Right lobe of liver (tissue), 4 donors: ENCODE measurements around the gene NR1D1.

Experiments used
- POLR2A ChIP-seq: fragments of 450-650 bp; IDR thresholded peaks from one replicate; pipeline ENCODE4 v1.6.1; 2017; ENCODE audit warnings: antibody characterized with exemption, mild to moderate bottlenecking
- TF ChIP-seq, protein P1 (sequence below), 4 donors: fragments of 200-600 bp in 3 of 4; fragments of 450-650 bp in 1 of 4; IDR thresholded peaks; one replicate each; pipeline versions ENCODE4 v1.5.1 to v1.8.0; 2016 to 2022; ENCODE audit warnings: antibody characterized with exemption in 4 of 4, mild to moderate bottlenecking in 2 of 4
- donor health status: DM: no; HTN: no; CAD: no.
- donor health status: DM: no; HTN: no; CAD: no.
- donor health status: DM: no; HTN: yes; CAD: no.

DNA sequence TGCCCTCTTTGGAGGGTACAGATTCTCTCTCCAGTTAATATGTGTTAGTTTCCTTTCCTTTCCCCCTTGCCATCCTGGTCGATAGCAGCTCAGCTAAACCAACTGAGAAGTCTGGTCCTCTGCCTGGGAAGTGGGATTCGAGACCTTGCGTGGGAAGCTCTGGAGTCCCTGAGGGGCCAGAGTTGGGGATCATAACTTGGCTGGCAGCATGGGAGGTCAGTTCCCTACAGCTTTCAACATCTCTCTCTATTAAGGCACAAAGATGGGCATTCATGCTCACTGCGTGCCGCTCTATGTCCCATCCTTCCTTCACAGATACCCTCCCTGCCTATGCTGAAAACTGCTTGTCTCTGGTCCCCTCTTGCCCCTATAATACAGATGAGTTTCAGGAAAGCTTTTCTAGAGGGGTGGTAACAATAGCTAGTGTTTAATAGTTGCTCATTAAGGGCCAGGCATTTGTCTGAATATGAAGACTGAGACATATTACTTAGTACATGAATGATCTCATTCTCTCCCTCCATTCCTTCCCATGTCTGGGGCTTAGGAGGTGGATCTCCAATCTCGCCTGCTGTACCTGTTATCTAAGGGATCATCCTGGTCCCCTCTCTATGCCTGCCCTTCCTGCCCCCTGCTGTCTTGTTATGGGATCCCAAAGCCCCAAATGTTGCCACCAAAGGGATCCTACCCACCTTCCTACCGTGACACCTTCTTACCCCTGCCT, 26.8 kb downstream of the NR1D1 start:
- TF ChIP-seq, protein P1, sequence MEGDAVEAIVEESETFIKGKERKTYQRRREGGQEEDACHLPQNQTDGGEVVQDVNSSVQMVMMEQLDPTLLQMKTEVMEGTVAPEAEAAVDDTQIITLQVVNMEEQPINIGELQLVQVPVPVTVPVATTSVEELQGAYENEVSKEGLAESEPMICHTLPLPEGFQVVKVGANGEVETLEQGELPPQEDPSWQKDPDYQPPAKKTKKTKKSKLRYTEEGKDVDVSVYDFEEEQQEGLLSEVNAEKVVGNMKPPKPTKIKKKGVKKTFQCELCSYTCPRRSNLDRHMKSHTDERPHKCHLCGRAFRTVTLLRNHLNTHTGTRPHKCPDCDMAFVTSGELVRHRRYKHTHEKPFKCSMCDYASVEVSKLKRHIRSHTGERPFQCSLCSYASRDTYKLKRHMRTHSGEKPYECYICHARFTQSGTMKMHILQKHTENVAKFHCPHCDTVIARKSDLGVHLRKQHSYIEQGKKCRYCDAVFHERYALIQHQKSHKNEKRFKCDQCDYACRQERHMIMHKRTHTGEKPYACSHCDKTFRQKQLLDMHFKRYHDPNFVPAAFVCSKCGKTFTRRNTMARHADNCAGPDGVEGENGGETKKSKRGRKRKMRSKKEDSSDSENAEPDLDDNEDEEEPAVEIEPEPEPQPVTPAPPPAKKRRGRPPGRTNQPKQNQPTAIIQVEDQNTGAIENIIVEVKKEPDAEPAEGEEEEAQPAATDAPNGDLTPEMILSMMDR (IDR thresholded peaks at IDR 0.05), result no peak
- no peak for TF ChIP-seq POLR2A
